Astrocyte (in vitro differentiated cells and primary cell): ENCODE measurements around the gene KLF18. TPM values are rescaled to one million over a fixed set of nuclear protein-coding genes. Genes with fewer than 3 reads are reported as not detected.
A peak's percentile ranks its signal among the peaks of the same experiment; 100 is the strongest.

Experiments
- DNase-seq: peaks from one replicate; pipeline ENCODE4 v3.0.0-alpha.2; 2010; ENCODE audit warnings: low read depth
- FAIRE-seq: peaks from 2 replicates; lab custom pipeline; 2011; peaks lifted over from hg19 to GRCh38; lab: Jason Lieb, UNC
- H2AFZ ChIP-seq: 2 replicates; pipeline ENCODE4 v1.6.0; 2012; ENCODE audit warnings: low read depth, low read length, inconsistent platforms
- H3K27ac ChIP-seq: 2 replicates; pipeline ENCODE4 v1.5.1; 2011; ENCODE audit warnings: low read depth, low read length, inconsistent platforms
- H3K27me3 ChIP-seq: 2 replicates; pipeline ENCODE4 v1.6.0; 2011; ENCODE audit warnings: low read length, inconsistent platforms; ENCODE audit not compliant: insufficient read depth
- H3K36me3 ChIP-seq: 2 replicates; pipeline ENCODE4 v1.5.1; 2011; ENCODE audit warnings: low read length, inconsistent platforms; ENCODE audit not compliant: insufficient read depth
- H3K4me1 ChIP-seq: 2 replicates; pipeline ENCODE4 v1.5.1; 2011; ENCODE audit warnings: low read length, inconsistent platforms; ENCODE audit not compliant: insufficient read depth
- H3K4me2 ChIP-seq: 2 replicates; pipeline ENCODE4 v1.6.0; 2012; ENCODE audit warnings: low read length, inconsistent platforms
- H3K4me3 ChIP-seq: 2 replicates; pipeline ENCODE4 v1.5.1; 2011; ENCODE audit warnings: low read depth, mild to moderate bottlenecking, low read length, inconsistent platforms; ENCODE audit not compliant: insufficient read depth
- H3K79me2 ChIP-seq: 2 replicates; pipeline ENCODE4 v1.6.0; 2012; ENCODE audit warnings: mild to moderate bottlenecking, low read length, inconsistent platforms; ENCODE audit not compliant: insufficient read depth
- H3K9ac ChIP-seq: 2 replicates; pipeline ENCODE4 v1.6.0; 2012; ENCODE audit warnings: mild to moderate bottlenecking, low read length, inconsistent platforms
- H3K9me3 ChIP-seq: 2 replicates; pipeline ENCODE4 v1.5.1; 2012; ENCODE audit warnings: low read depth, mild to moderate bottlenecking, low read length, inconsistent platforms; ENCODE audit not compliant: insufficient read depth
- H4K20me1 ChIP-seq: 2 replicates; pipeline ENCODE4 v1.6.0; 2012; ENCODE audit warnings: low read length, inconsistent platforms; ENCODE audit not compliant: insufficient read depth
- H3K27ac Mint-ChIP-seq: one replicate; pipeline ENCODE4 v1.8.0; 2021; ENCODE audit warnings: mild to moderate bottlenecking, mixed read lengths; ENCODE audit not compliant: unreplicated experiment
- H3K27me3 Mint-ChIP-seq: one replicate; pipeline ENCODE4 v1.8.0; 2021; ENCODE audit warnings: low read depth, mixed read lengths; ENCODE audit not compliant: unreplicated experiment
- H3K36me3 Mint-ChIP-seq: one replicate; pipeline ENCODE4 v1.8.0; 2021; ENCODE audit warnings: low read depth, mixed read lengths; ENCODE audit not compliant: unreplicated experiment
- H3K4me1 Mint-ChIP-seq: one replicate; pipeline ENCODE4 v1.8.0; 2021; ENCODE audit warnings: low read depth, mixed read lengths; ENCODE audit not compliant: unreplicated experiment
- H3K4me3 Mint-ChIP-seq: one replicate; pipeline ENCODE4 v1.8.0; 2021; ENCODE audit warnings: mild to moderate bottlenecking, moderate library complexity, mixed read lengths; ENCODE audit not compliant: unreplicated experiment
- H3K9me3 Mint-ChIP-seq: one replicate; pipeline ENCODE4 v1.8.0; 2021; ENCODE audit warnings: mild to moderate bottlenecking, mixed read lengths; ENCODE audit not compliant: unreplicated experiment
- EZH2 ChIP-seq: IDR thresholded peaks from 2 replicates; pipeline ENCODE4 v1.6.1; 2012; ENCODE audit warnings: mild to moderate bottlenecking, low read length, inconsistent platforms; ENCODE audit not compliant: insufficient read depth
- total RNA-seq: library from RNA; stranded (reverse); gene quantifications from 2 replicates; pipeline ENCODE4 v1.2.1, GENCODE V29; 2021
- TF ChIP-seq, protein P1 (sequence below): IDR thresholded peaks from 2 replicates; pipeline ENCODE4 v1.5.1; 2011; ENCODE audit warnings: low read depth, mild to moderate bottlenecking, inconsistent platforms, low read length, moderate library complexity; ENCODE audit not compliant: insufficient read depth

The KLF18 gene
- total RNA-seq, 1 donor from 2014 or later: not detected

DNA sequence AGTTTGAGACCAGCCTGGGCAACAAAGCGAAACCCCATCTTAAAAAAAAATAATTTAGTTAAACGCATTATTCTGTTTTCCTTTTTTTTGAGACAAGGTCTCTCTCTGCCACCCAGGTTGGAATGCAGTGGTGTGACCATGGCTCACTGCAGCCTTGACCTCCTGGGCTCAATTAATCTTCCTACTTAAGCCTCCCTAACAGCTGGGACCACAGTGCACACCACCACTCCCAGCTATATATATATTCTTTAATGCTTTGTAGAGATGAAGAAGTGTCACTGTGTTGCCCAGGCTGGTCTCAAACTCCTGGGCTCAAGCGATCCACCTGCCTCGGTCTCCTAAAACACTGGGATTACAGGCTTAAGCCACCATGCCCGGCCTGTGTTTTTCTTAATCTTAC, 30.5 kb downstream of the KLF18 start:
- Mint-ChIP-seq H3K27me3 (peaks cover 6% of the 10 kb centered on the region), H3K36me3 (no peaks in the 10 kb centered on the region), H3K4me3 (no peak overlapping the region), H3K4me1 (peaks cover 14% of the 10 kb centered on the region), H3K9me3 (peaks cover 4% of the 10 kb centered on the region), H3K27ac (no peak overlapping the region)
- Histone ChIP-seq H3K9me3 (no peaks in the 10 kb centered on the region), H3K79me2 (no peaks in the 10 kb centered on the region), H3K4me2 (no peak overlapping the region), H2AFZ (no peak overlapping the region), H3K36me3 (no peaks in the 10 kb centered on the region), H3K9ac (no peak overlapping the region), H3K4me1 (peaks cover 3% of the 10 kb centered on the region), H3K4me3 (no peak overlapping the region), H3K27me3 (peaks cover 5% of the 10 kb centered on the region), H4K20me1 (no peaks in the 10 kb centered on the region), H3K27ac (no peak overlapping the region)
- FAIRE-seq (no peak), DNase-seq (no peak)
- TF ChIP-seq, protein P1, sequence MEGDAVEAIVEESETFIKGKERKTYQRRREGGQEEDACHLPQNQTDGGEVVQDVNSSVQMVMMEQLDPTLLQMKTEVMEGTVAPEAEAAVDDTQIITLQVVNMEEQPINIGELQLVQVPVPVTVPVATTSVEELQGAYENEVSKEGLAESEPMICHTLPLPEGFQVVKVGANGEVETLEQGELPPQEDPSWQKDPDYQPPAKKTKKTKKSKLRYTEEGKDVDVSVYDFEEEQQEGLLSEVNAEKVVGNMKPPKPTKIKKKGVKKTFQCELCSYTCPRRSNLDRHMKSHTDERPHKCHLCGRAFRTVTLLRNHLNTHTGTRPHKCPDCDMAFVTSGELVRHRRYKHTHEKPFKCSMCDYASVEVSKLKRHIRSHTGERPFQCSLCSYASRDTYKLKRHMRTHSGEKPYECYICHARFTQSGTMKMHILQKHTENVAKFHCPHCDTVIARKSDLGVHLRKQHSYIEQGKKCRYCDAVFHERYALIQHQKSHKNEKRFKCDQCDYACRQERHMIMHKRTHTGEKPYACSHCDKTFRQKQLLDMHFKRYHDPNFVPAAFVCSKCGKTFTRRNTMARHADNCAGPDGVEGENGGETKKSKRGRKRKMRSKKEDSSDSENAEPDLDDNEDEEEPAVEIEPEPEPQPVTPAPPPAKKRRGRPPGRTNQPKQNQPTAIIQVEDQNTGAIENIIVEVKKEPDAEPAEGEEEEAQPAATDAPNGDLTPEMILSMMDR: no peak
- TF ChIP-seq EZH2: no peak

DNA sequence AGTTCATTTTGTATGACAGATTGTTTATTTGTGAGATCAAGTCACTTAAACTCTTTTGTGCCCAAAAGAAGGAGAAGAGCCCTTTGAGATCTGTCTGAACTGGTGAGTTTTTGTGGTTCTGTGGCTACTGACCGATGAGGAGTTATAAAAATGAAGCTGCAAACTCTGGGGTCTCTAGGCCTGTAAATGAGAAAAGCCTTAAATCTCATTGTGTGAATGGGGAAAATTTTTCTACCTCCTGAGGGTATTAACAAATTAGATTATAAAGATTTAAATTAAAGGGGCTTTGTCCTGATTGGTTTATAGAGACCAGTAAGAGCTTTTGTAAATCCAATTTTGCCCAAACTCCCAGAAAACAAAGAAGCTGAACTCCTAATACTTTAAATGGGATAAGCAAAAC, 32.5 kb downstream of the KLF18 start:
- no peak overlapping the region for H3K4me3 ChIP-seq
- FAIRE-seq: no peak
- no peak overlapping the region for H3K9ac ChIP-seq
- no peak overlapping the region for H3K27ac Mint-ChIP-seq
- H3K9me3 ChIP-seq: no peaks in the 10 kb centered on the region
- H3K27me3 Mint-ChIP-seq: peaks cover 7% of the 10 kb centered on the region
- H3K36me3 ChIP-seq: no peaks in the 10 kb centered on the region
- no peak for DNase-seq
- H3K4me2 ChIP-seq: no peak overlapping the region
- H3K4me1 Mint-ChIP-seq: peaks cover 14% of the 10 kb centered on the region
- peaks cover 3% of the 10 kb centered on the region for H3K4me1 ChIP-seq
- no peaks in the 10 kb centered on the region for H3K79me2 ChIP-seq
- no peaks in the 10 kb centered on the region for H3K36me3 Mint-ChIP-seq
- no peak overlapping the region for H3K27ac ChIP-seq
- H3K4me3 Mint-ChIP-seq: no peak overlapping the region
- peaks cover 3% of the 10 kb centered on the region for H3K9me3 Mint-ChIP-seq
- H3K27me3 ChIP-seq: peaks cover 5% of the 10 kb centered on the region
- no peak overlapping the region for H2AFZ ChIP-seq
- H4K20me1 ChIP-seq: no peaks in the 10 kb centered on the region
- TF ChIP-seq, protein P1: no peak
- no peak for TF ChIP-seq EZH2

DNA sequence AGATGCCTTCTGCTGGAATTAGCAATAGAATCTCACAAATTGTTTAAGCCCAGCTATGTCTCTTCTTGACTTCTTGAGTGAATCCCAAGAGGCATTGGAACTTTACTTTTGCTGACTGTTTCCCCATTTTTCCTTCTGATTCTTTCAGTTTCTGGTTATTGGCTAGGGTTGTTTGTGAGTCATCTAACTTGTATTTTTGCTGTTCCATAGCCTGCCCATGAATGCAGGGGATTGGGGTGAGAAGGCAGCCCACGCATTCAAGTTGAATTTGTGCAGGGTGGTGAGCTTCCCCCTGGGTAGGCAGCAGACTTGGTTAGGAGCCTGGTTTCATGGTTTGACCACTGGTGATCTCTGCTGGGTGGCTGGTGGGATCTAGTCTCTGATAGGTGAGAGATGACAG, 33.2 kb downstream of the KLF18 start:
- H3K9me3 Mint-ChIP-seq: peaks cover 3% of the 10 kb centered on the region
- H3K4me1 Mint-ChIP-seq: peaks cover 13% of the 10 kb centered on the region
- H3K4me3 Mint-ChIP-seq: no peak overlapping the region
- H3K9me3 ChIP-seq: no peaks in the 10 kb centered on the region
- H3K9ac ChIP-seq: no peak overlapping the region
- H4K20me1 ChIP-seq: no peaks in the 10 kb centered on the region
- H3K27ac Mint-ChIP-seq: no peak overlapping the region
- DNase-seq: peak; percentile 78
- no peak overlapping the region for H3K4me3 ChIP-seq
- no peaks in the 10 kb centered on the region for H3K79me2 ChIP-seq
- H3K27me3 ChIP-seq: peaks cover 2% of the 10 kb centered on the region
- H2AFZ ChIP-seq: no peak overlapping the region
- no peak for FAIRE-seq
- peaks cover 3% of the 10 kb centered on the region for H3K4me1 ChIP-seq
- no peaks in the 10 kb centered on the region for H3K36me3 ChIP-seq
- peaks cover 2% of the 10 kb centered on the region for H3K36me3 Mint-ChIP-seq
- peak overlapping the region; percentile 64 for H3K4me2 ChIP-seq
- H3K27me3 Mint-ChIP-seq: peaks cover 12% of the 10 kb centered on the region
- H3K27ac ChIP-seq: no peak overlapping the region
- TF ChIP-seq, protein P1: no peak
- TF ChIP-seq EZH2: no peak
